HepG2 (cell line): ENCODE measurements around the gene SRC. TPM values are rescaled to one million over a fixed set of nuclear protein-coding genes. Genes with fewer than 3 reads are reported as not detected.
A peak's percentile ranks its signal among the peaks of the same experiment; 100 is the strongest.

ENCODE experiments used
- DPF2 ChIP-seq: sonication (generic); formaldehyde crosslinking; IDR thresholded peaks from 2 replicates; pipeline ENCODE4 v1.4.0; 2020; ENCODE audit warnings: mild to moderate bottlenecking, low read depth, missing genetic modification reagents, borderline replicate concordance
- FOSL2 ChIP-seq: sonication (generic); formaldehyde crosslinking; IDR thresholded peaks from 2 replicates; pipeline ENCODE4 v1.4.0; 2020; ENCODE audit warnings: missing genetic modification reagents
- GZF1 ChIP-seq: sonication (generic); formaldehyde crosslinking; IDR thresholded peaks from 2 replicates; pipeline ENCODE4 v1.5.1; 2020; ENCODE audit warnings: mild to moderate bottlenecking, missing genetic modification reagents
- HNRNPK ChIP-seq: fragments of 200-400 bp; formaldehyde crosslinking; IDR thresholded peaks from 2 replicates; pipeline ENCODE4 v1.6.1; 2018; ENCODE audit warnings: low read length, low read depth, moderate library complexity, mild to moderate bottlenecking; ENCODE audit not compliant: poor library complexity, severe bottlenecking
- NCOA5 ChIP-seq: sonication (generic); formaldehyde crosslinking; IDR thresholded peaks from 2 replicates; pipeline ENCODE4 v1.4.0; 2020; ENCODE audit warnings: missing genetic modification reagents
- NFAT5 ChIP-seq: sonication (generic); formaldehyde crosslinking; IDR thresholded peaks from 2 replicates; pipeline ENCODE4 v1.4.0; 2020; ENCODE audit warnings: missing genetic modification reagents
- NFRKB ChIP-seq: fragments of 450-650 bp; IDR thresholded peaks from 2 replicates; pipeline ENCODE4 v1.6.1; 2017
- NR1H2 ChIP-seq: sonication (generic); formaldehyde crosslinking; IDR thresholded peaks from 2 replicates; pipeline ENCODE4 v1.8.1; 2022; ENCODE audit warnings: low read depth, missing genetic modification reagents, borderline replicate concordance
- RCOR2 ChIP-seq: IDR thresholded peaks from 2 replicates; pipeline ENCODE4 v1.6.1; 2016; ENCODE audit warnings: missing biosample characterization, missing genetic modification reagents
- SCMH1 ChIP-seq: sonication (generic); formaldehyde crosslinking; IDR thresholded peaks from 2 replicates; pipeline ENCODE4 v1.9.0; 2021; ENCODE audit warnings: missing genetic modification reagents, mild to moderate bottlenecking, borderline replicate concordance
- SKI ChIP-seq: fragments of 450-650 bp; IDR thresholded peaks from one replicate; pipeline ENCODE4 v1.6.1; 2018; ENCODE audit warnings: mild to moderate bottlenecking; ENCODE audit not compliant: partially characterized antibody
- THAP11 ChIP-seq: IDR thresholded peaks from 2 replicates; pipeline ENCODE4 v1.6.1; 2016; ENCODE audit warnings: missing biosample characterization, missing genetic modification reagents
- TRAFD1 ChIP-seq: sonication (generic); formaldehyde crosslinking; IDR thresholded peaks from 2 replicates; pipeline ENCODE4 v1.5.1; 2020; ENCODE audit warnings: missing genetic modification reagents, mild to moderate bottlenecking, borderline replicate concordance
- ZBTB44 ChIP-seq: sonication (generic); formaldehyde crosslinking; IDR thresholded peaks from 2 replicates; pipeline ENCODE4 v1.4.0; 2020; ENCODE audit warnings: missing genetic modification reagents
- ZNF17 ChIP-seq: sonication (generic); formaldehyde crosslinking; IDR thresholded peaks from 2 replicates; pipeline ENCODE4 v1.5.0; 2020; ENCODE audit warnings: mild to moderate bottlenecking, missing genetic modification reagents
- ZNF430 ChIP-seq: sonication (generic); formaldehyde crosslinking; IDR thresholded peaks from 2 replicates; pipeline ENCODE4 v1.9.0; 2021; ENCODE audit warnings: mild to moderate bottlenecking, missing genetic modification reagents
- ZNF441 ChIP-seq: sonication (generic); formaldehyde crosslinking; IDR thresholded peaks from 2 replicates; pipeline ENCODE4 v1.7.0; 2021; ENCODE audit warnings: missing genetic modification reagents, borderline replicate concordance
- ZNF713 ChIP-seq: sonication (generic); formaldehyde crosslinking; IDR thresholded peaks from 2 replicates; pipeline ENCODE4 v1.4.0; 2020; ENCODE audit warnings: mild to moderate bottlenecking, missing genetic modification reagents
- ZSCAN25 ChIP-seq: sonication (generic); formaldehyde crosslinking; IDR thresholded peaks from 2 replicates; pipeline ENCODE4 v1.8.0; 2022; ENCODE audit warnings: mild to moderate bottlenecking, missing genetic modification reagents
- polyA plus RNA-seq, 8 experiments: library from polyadenylated mRNA; depleted of rRNA in 3 of 8; stranded (reverse) in 7 of 8; unstranded in 1 of 8; fragments of >200 nt; fragmentation: Illumina TruSeq in 4 of 8; extraction: Trizol in 4 of 8; gene quantifications; 2 replicates each; pipeline versions ENCODE4 v1.2.1 to v1.2.3, GENCODE V29; 2011 to 2016; ENCODE audit warnings: low read depth in 4 of 8, missing spikeins in 1 of 8, mixed read lengths in 1 of 8; ENCODE audit not compliant: insufficient read depth in 1 of 8
- total RNA-seq, 5 experiments: library from RNA; depleted of rRNA; stranded (reverse); fragments of >200 nt; fragmentation: Illumina TruSeq; extraction: Trizol; gene quantifications; 2 replicates each; pipeline ENCODE4 v1.2.3, GENCODE V29; 2016; ENCODE audit warnings: low read depth in 1 of 5

SRC gene
- total and polyA plus RNA-seq, 2 of the 13 experiments (the other 11 are each of a cell fraction or from before 2014, with no cell fraction given), result 54.7 to 192 TPM

- no peak for TF ChIP-seq ZBTB44 (CRISPR knock-in tag)
- TF ChIP-seq SCMH1 (CRISPR knock-in tag), result no peak
- TF ChIP-seq ZSCAN25 (CRISPR knock-in tag), result no peak
- TF ChIP-seq SKI, result peak; percentile 38
- TF ChIP-seq RCOR2, result peak; percentile 90
- TF ChIP-seq NR1H2 (CRISPR knock-in tag), result no peak
- no peak for TF ChIP-seq HNRNPK
- peak; percentile 99 for TF ChIP-seq ZNF441 (CRISPR knock-in tag)
- TF ChIP-seq NFRKB, result no peak
- no peak for TF ChIP-seq THAP11 (CRISPR knock-in tag)
- TF ChIP-seq GZF1, result peak; percentile 32; the same call in 1 of the 2 replicates
- TF ChIP-seq NCOA5 (CRISPR knock-in tag), result no peak
- TF ChIP-seq ZNF17 (CRISPR knock-in tag), result no peak
- TF ChIP-seq ZNF713 (CRISPR knock-in tag), result 0 out of 2 replicates have a peak, but pooled peaks have one; percentile 78
- TF ChIP-seq FOSL2 (CRISPR knock-in tag), result peak; percentile 87
- TF ChIP-seq DPF2, result no peak; the same call in 1 of the 2 replicates
- TF ChIP-seq ZNF430 (CRISPR knock-in tag), result no peak
- no peak for TF ChIP-seq NFAT5 (CRISPR knock-in tag)
- no peak for TF ChIP-seq TRAFD1 (CRISPR knock-in tag)
Observed at GRCh38 chr20:37335642-37336368, 10.1 kb upstream of the SRC start (continued).
